GOT3 (cell line): ENCODE data around the gene LCTL.
"Not testable (repeated sequence)": the region's sequence is repeated elsewhere in the genome, so short reads cannot be mapped to it uniquely, and the experiment has no call there.

ENCODE experiments used
- DNase-seq: peaks from one replicate; lab custom pipeline; 2025; ENCODE audit warnings: mixed read lengths; lab: John Stamatoyannopoulos, UW

LCTL gene

GRCh38 chr15:66592505-66593218, 26.9 kb upstream of the LCTL start:
- DNase-seq: no peak

- no peak for DNase-seq
Observed at GRCh38 chr15:66591322-66591862, 25.6 kb upstream of the LCTL start.

GRCh38 chr15:66590435-66590834, 24.6 kb upstream of the LCTL start:
- no peak for DNase-seq

- not testable (repeated sequence) for DNase-seq
Observed at GRCh38 chr15:66589429-66589828, 23.6 kb upstream of the LCTL start.

- DNase-seq: no peak
Observed at GRCh38 chr15:66588971-66589370, 23.2 kb upstream of the LCTL start.

GRCh38 chr15:66588537-66588936, 22.7 kb upstream of the LCTL start:
- no peak for DNase-seq

- DNase-seq: no peak
Observed at GRCh38 chr15:66587749-66588148, 22.0 kb upstream of the LCTL start.

- no peak for DNase-seq
Observed at GRCh38 chr15:66587020-66587419, 21.2 kb upstream of the LCTL start.

GRCh38 chr15:66586155-66586976, 20.6 kb upstream of the LCTL start:
- DNase-seq: no peak

- no peak for DNase-seq
Observed at GRCh38 chr15:66581972-66582537, 16.3 kb upstream of the LCTL start.

- DNase-seq: no peak
Observed at GRCh38 chr15:66580643-66581042, 14.8 kb upstream of the LCTL start.

- DNase-seq: no peak
Observed at GRCh38 chr15:66578286-66578875, 12.6 kb upstream of the LCTL start.

GRCh38 chr15:66574596-66574950, 8.8 kb upstream of the LCTL start:
- no peak for DNase-seq

GRCh38 chr15:66573719-66574595, 8.2 kb upstream of the LCTL start:
- DNase-seq: no peak

GRCh38 chr15:66573348-66573718, 7.5 kb upstream of the LCTL start:
- no peak for DNase-seq

- no peak for DNase-seq
Observed at GRCh38 chr15:66572146-66572545, 6.3 kb upstream of the LCTL start.

- no peak for DNase-seq
Observed at GRCh38 chr15:66570842-66571478, 5.2 kb upstream of the LCTL start.

GRCh38 chr15:66570327-66570726, 4.5 kb upstream of the LCTL start:
- no peak for DNase-seq

- DNase-seq: no peak
Observed at GRCh38 chr15:66569461-66570137, 3.8 kb upstream of the LCTL start.

- no peak for DNase-seq
Observed at GRCh38 chr15:66567897-66568296, 2.1 kb upstream of the LCTL start.
